ENCODE data around the gene MAPK8IP2.

DNA sequence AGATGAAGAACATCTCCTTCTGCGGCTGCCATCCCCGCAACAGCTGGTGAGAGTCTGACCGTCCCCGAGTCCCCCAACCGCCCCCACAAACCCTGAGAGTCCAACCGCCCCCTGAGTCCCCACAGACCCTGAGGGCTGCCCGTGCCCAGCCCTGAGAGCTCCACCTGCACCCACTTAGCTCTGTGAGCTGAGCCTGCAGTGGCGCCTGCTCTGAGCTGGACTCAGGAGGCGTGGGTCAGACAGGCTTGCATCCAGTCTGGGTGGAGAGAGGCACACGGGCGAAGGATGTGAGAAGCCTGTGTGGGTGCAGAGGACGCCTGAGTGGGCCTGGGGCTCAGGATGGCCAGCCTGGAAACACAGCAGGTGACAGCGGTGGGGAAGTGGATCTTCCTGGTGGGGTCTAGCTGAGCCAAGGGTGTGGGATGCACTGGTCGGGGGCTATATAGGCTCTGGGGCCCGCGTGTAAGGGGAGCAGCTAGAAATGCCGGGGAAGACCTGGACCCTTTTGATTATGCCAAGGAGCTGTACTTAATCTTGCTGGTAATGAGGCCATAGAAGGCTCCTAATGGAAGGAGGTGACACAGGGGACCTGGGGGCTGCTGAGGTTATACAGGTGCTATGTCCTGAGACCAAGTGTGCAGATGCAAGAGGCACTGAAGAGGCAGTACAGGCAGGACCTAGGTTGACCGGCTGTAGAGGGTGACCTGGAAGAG is 6.5 kb downstream of the MAPK8IP2 start:
- TF ChIP-seq, protein P1, sequence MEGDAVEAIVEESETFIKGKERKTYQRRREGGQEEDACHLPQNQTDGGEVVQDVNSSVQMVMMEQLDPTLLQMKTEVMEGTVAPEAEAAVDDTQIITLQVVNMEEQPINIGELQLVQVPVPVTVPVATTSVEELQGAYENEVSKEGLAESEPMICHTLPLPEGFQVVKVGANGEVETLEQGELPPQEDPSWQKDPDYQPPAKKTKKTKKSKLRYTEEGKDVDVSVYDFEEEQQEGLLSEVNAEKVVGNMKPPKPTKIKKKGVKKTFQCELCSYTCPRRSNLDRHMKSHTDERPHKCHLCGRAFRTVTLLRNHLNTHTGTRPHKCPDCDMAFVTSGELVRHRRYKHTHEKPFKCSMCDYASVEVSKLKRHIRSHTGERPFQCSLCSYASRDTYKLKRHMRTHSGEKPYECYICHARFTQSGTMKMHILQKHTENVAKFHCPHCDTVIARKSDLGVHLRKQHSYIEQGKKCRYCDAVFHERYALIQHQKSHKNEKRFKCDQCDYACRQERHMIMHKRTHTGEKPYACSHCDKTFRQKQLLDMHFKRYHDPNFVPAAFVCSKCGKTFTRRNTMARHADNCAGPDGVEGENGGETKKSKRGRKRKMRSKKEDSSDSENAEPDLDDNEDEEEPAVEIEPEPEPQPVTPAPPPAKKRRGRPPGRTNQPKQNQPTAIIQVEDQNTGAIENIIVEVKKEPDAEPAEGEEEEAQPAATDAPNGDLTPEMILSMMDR (conservative IDR thresholded peaks at IDR 0.05 in 1 of 2, IDR thresholded peaks at IDR 0.05 in 1 of 2; ENCODE audit: extremely low read depth in 1 of 2, insufficient read depth in 1 of 2, low read depth in 1 of 2, low read length in 2 of 2) = no peak
- TF ChIP-seq EZH2 (IDR thresholded peaks at IDR 0.05; ENCODE audit: borderline replicate concordance, low read length) = no peak

All from mammary epithelial cell (primary cell).